ENCODE results near the gene FBXL7. TPM values are rescaled to one million over a fixed set of nuclear protein-coding genes. Genes with fewer than 3 reads are reported as not detected.
A peak's percentile ranks its signal among the peaks of the same experiment; 100 is the strongest.

Gene FBXL7
- total and polyA plus RNA-seq, 2 experiments from 2014 or later = 4.5 to 15.2 TPM

- H3K4me2 ChIP-seq = no peak overlapping the region
- H3K4me1 ChIP-seq (ENCODE audit: insufficient read depth) = no peaks in the 10 kb centered on the region
- Mint-ChIP-seq H3K4me1 (peaks cover 5% of the 10 kb centered on the region; the same call in 2 of the 3 replicates), H3K9me3 (no peaks in the 10 kb centered on the region), H3K4me3 (no peak overlapping the region), H3K27ac (peak overlapping the region; percentile 53), H3K36me3 (ENCODE audit: low read depth) (0 out of 3 replicates have a peak, but pooled peaks cover 2% of the 10 kb centered on the region), H3K27me3 (ENCODE audit: insufficient read depth, low read depth, poor library complexity) (no peaks in the 10 kb centered on the region)
- no peaks in the 10 kb centered on the region for H3K27me3 ChIP-seq (ENCODE audit: insufficient read depth)
- H3F3A ChIP-seq (replicated peaks; ENCODE audit: low read depth) = no peaks in the 10 kb centered on the region
- no peaks in the 10 kb centered on the region for H4K20me1 ChIP-seq (replicated peaks; ENCODE audit: insufficient read depth)
- no peak for DNase-seq (ENCODE audit: low spot score)
- peaks cover 31% of the 10 kb centered on the region for H3K79me2 ChIP-seq (replicated peaks; ENCODE audit: insufficient read depth)
- TF ChIP-seq CTCF (conservative IDR thresholded peaks at IDR 0.05; ENCODE audit: low read depth in 2 of 2) = no peak
- no peak for TF ChIP-seq ETS1 (IDR thresholded peaks at IDR 0.05)
- no peak for TF ChIP-seq REST (IDR thresholded peaks at IDR 0.05; ENCODE audit: unreplicated experiment)
- TF ChIP-seq ZNF114 (CRISPR knock-in tag; IDR thresholded peaks at IDR 0.05) = no peak
- no peak for TF ChIP-seq ZNF331 (CRISPR knock-in tag; IDR thresholded peaks at IDR 0.05; ENCODE audit: low read depth)
- no peak for TF ChIP-seq NANOG (IDR thresholded peaks at IDR 0.05; ENCODE audit: borderline replicate concordance)
- TF ChIP-seq ZNF462 (CRISPR knock-in tag; IDR thresholded peaks at IDR 0.05) = no peak
- TF ChIP-seq EZH2phosphoT487 (IDR thresholded peaks at IDR 0.05; ENCODE audit: unreplicated experiment) = no peak
- no peak for TF ChIP-seq POLR2AphosphoS5 (IDR thresholded peaks at IDR 0.05; ENCODE audit: low read depth)
- no peaks in the 10 kb centered on the region for H3K9me2 ChIP-seq (ENCODE audit: insufficient read depth)
- no peak overlapping the region for H3K4me3 ChIP-seq
- H2AFZ ChIP-seq = no peak overlapping the region
- no peak for ATAC-seq
- H3K27ac ChIP-seq (ENCODE audit: low read depth) = no peak overlapping the region
- no peaks in the 10 kb centered on the region for H3K36me3 ChIP-seq (ENCODE audit: insufficient read depth)
Measured at GRCh38 chr5:15621094-15621493, 121.1 kb downstream of the FBXL7 start.
